K562 (cell line): ENCODE results near the gene ZDHHC8. TPM values are rescaled to one million over a fixed set of nuclear protein-coding genes. Genes with fewer than 3 reads are reported as not detected.

Experiments used
- ELF4 ChIP-seq: fragments of 450-650 bp; formaldehyde crosslinking; IDR thresholded peaks from 2 replicates; pipeline ENCODE4 v1.4.0; 2022; ENCODE audit warnings: missing genetic modification characterization
- ESRRB ChIP-seq: fragments of 250-450 bp; sonication (Bioruptor Pico); IDR thresholded peaks from 2 replicates; pipeline ENCODE4 v1.5.0; 2020; ENCODE audit warnings: mild to moderate bottlenecking, moderate library complexity, borderline replicate concordance
- HDAC2 ChIP-seq: fragments of 450-650 bp; IDR thresholded peaks from 2 replicates; pipeline ENCODE4 v1.6.1; 2016; ENCODE audit warnings: mild to moderate bottlenecking
- HDAC3 ChIP-seq: fragments of 450-650 bp; IDR thresholded peaks from 2 replicates; pipeline ENCODE4 v1.6.1; 2018; ENCODE audit warnings: borderline replicate concordance, mild to moderate bottlenecking, moderate library complexity; ENCODE audit not compliant: partially characterized antibody
- HNRNPH1 ChIP-seq: fragments of 200-400 bp; formaldehyde crosslinking; optimal IDR thresholded peaks from 2 replicates; pipeline ENCODE3; 2017; ENCODE audit warnings: low read depth, mild to moderate bottlenecking, low read length, moderate library complexity
- JUND ChIP-seq, 2 experiments: IDR thresholded peaks; 2 replicates in 1 of 2; 3 replicates in 1 of 2; pipeline ENCODE4 v1.6.1; 2011; ENCODE audit warnings: borderline replicate concordance in 2 of 2, low read depth in 2 of 2, low read length in 2 of 2, improper control_type of control experiment in 1 of 2, missing biosample characterization in 1 of 2, missing genetic modification characterization in 1 of 2, missing genetic modification reagents in 1 of 2
- LCOR ChIP-seq: sonication (generic); formaldehyde crosslinking; IDR thresholded peaks from 2 replicates; pipeline ENCODE4 v1.8.0; 2022; ENCODE audit warnings: mild to moderate bottlenecking, missing genetic modification reagents
- NFE2 ChIP-seq: IDR thresholded peaks from 2 replicates; pipeline ENCODE4 v1.6.1; 2014; ENCODE audit warnings: antibody characterized with exemption, low read depth
- RBM17 ChIP-seq: fragments of 200-400 bp; formaldehyde crosslinking; IDR thresholded peaks from 2 replicates; pipeline ENCODE4 v1.6.1; 2017; ENCODE audit warnings: low read depth, mild to moderate bottlenecking, low read length, borderline replicate concordance
- SFPQ ChIP-seq: fragments of 200-400 bp; formaldehyde crosslinking; IDR thresholded peaks from 2 replicates; pipeline ENCODE4 v1.6.1; 2017; ENCODE audit warnings: mild to moderate bottlenecking, low read depth, low read length, moderate library complexity
- SMARCE1 ChIP-seq: fragments of 450-650 bp; IDR thresholded peaks from 2 replicates; pipeline ENCODE4 v1.7.1; 2016; ENCODE audit warnings: mild to moderate bottlenecking
- TCF15 ChIP-seq: fragments of 250-450 bp; sonication (Bioruptor Pico); IDR thresholded peaks from 2 replicates; pipeline ENCODE4 v1.8.0; 2022; ENCODE audit warnings: moderate library complexity, mild to moderate bottlenecking, inconsistent platforms
- THAP7 ChIP-seq: fragments of 250-450 bp; sonication (Bioruptor Pico); IDR thresholded peaks from 2 replicates; pipeline ENCODE4 v1.5.0; 2021
- TRIM24 ChIP-seq, 2 experiments: fragments of 450-650 bp; IDR thresholded peaks; 2 replicates each; pipeline ENCODE4 v1.6.1; 2016
- UBTF ChIP-seq, 2 experiments: IDR thresholded peaks; 2 replicates each; pipeline ENCODE4 v1.6.1; 2012; ENCODE audit warnings: improper control_type of control experiment in 2 of 2, low read depth in 2 of 2, low read length in 2 of 2, borderline replicate concordance in 1 of 2
- ZNF583 ChIP-seq: fragments of 250-450 bp; sonication (Bioruptor Pico); IDR thresholded peaks from 2 replicates; pipeline ENCODE4 v1.4.0; 2020
- polyA plus RNA-seq, 8 experiments: library from polyadenylated mRNA; depleted of rRNA in 4 of 8; stranded (reverse) in 5 of 8; unstranded in 3 of 8; fragments of >200 nt; fragmentation: Nextera tagmentation in 2 of 8; fragmentation: Illumina TruSeq in 1 of 8; extraction: Ambion mirVana in 2 of 8; extraction: Trizol in 1 of 8; gene quantifications; 2 replicates each; pipeline versions ENCODE4 v1.2.1 to v1.2.3, GENCODE V29; 2011 to 2014; ENCODE audit warnings: inconsistent platforms in 1 of 8, missing spikeins in 1 of 8
- total RNA-seq, 7 experiments: library from RNA; depleted of rRNA in 6 of 7; stranded (reverse); fragments of >200 nt in 6 of 7; fragmentation: Illumina TruSeq in 2 of 7; extraction: Trizol in 2 of 7; gene quantifications; 2 replicates each; pipeline versions ENCODE4 v1.2.1 to v1.2.3, GENCODE V29; 2011 to 2021; ENCODE audit warnings: low replicate concordance in 1 of 7
- TF ChIP-seq, protein P1 (sequence below): fragments of 450-650 bp; IDR thresholded peaks from 2 replicates; pipeline ENCODE4 v1.6.1; 2018; ENCODE audit not compliant: partially characterized antibody

ZDHHC8 gene
- total and polyA plus RNA-seq, 9 of the 15 experiments (the other 6 are each of a cell fraction or from before 2014, with no cell fraction given): 0.04 to 109 (median 16.4) TPM

DNA sequence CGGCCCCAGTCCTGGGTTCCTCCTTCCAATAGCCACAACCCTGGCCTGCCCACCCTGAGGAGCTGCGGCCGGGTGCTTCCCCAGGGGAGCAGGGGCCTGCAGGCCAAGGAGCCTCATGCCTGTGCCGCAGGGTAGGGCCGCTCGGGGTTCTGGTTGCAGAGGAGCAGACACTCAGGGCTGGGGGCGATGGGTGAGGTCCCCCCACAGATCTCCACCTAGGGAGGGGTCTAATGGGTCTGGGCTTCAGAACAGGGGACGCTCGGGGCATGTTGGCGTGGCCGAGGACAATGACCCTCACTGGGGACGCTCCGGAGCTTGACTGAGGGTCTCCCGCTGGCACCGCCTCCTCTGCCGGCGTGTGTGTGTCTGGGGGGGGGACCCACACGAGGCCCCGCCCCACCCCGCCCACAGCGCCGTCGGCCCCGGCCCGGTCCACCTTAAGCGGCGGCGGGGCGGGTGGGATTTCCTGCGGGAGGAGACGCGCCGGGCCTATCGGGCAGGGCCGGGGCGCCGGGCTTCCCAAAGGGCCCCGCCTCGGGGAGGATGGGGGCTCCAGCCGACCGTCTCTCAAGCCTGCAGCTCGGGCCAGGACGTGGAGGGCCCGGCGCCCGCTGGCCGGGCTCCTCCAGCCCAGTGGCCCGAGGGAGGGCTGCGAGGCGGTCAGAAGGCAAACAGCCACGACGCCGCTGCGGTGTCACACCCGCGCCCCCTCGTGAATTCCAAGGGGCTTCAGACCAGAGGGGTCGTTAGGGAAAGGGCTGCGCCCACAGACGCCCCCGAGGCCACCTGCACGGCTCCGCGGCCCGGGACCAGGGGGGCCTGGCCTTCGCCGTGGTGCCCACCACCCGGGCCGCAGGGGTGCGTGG is 640 bp upstream of the ZDHHC8 start (continued):
- TF ChIP-seq HDAC3 (no peak), HNRNPH1 (no peak), UBTF (IDR thresholded peaks at IDR 0.05; ENCODE audit: borderline replicate concordance in 1 of 2, low read depth in 2 of 2, low read length in 2 of 2) (no peak), HDAC2 (no peak), JUND (IDR thresholded peaks at IDR 0.05; ENCODE audit: borderline replicate concordance, low read depth, low read length) (peak; percentile 63), JUND (tag; IDR thresholded peaks at IDR 0.05; ENCODE audit: borderline replicate concordance, low read depth, low read length) (no peak), SFPQ (no peak), ESRRB (CRISPR knock-in tag) (no peak), RBM17 (no peak), TRIM24 (IDR thresholded peaks at IDR 0.05) (no peak), ELF4 (CRISPR knock-in tag) (0 out of 2 replicates have a peak, but pooled peaks have one; percentile 42), NFE2 (no peak), ZNF583 (CRISPR knock-in tag) (peak; percentile 91), SMARCE1 (no peak), LCOR (CRISPR knock-in tag) (no peak), THAP7 (CRISPR knock-in tag) (0 out of 2 replicates have a peak, but pooled peaks have one; percentile 73), TCF15 (0 out of 2 replicates have a peak, but pooled peaks have one; percentile 61)
- TF ChIP-seq, protein P1, sequence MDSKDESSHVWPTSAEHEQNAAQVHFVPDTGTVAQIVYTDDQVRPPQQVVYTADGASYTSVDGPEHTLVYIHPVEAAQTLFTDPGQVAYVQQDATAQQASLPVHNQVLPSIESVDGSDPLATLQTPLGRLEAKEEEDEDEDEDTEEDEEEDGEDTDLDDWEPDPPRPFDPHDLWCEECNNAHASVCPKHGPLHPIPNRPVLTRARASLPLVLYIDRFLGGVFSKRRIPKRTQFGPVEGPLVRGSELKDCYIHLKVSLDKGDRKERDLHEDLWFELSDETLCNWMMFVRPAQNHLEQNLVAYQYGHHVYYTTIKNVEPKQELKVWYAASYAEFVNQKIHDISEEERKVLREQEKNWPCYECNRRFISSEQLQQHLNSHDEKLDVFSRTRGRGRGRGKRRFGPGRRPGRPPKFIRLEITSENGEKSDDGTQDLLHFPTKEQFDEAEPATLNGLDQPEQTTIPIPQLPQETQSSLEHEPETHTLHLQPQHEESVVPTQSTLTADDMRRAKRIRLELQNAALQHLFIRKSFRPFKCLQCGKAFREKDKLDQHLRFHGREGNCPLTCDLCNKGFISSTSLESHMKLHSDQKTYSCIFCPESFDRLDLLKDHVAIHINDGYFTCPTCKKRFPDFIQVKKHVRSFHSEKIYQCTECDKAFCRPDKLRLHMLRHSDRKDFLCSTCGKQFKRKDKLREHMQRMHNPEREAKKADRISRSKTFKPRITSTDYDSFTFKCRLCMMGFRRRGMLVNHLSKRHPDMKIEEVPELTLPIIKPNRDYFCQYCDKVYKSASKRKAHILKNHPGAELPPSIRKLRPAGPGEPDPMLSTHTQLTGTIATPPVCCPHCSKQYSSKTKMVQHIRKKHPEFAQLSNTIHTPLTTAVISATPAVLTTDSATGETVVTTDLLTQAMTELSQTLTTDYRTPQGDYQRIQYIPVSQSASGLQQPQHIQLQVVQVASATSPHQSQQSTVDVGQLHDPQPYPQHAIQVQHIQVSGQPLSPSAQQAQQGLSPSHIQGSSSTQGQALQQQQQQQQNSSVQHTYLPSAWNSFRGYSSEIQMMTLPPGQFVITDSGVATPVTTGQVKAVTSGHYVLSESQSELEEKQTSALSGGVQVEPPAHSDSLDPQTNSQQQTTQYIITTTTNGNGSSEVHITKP: peak; percentile 73
